HPDE6-E6E7 (cell line): ENCODE results near the gene TRAF3.

Experiments
- DNase-seq: peaks from one replicate; pipeline ENCODE4 v3.0.0; 2011; ENCODE audit warnings: missing footprints; ENCODE audit errors: extremely low spot score

Gene TRAF3

DNA sequence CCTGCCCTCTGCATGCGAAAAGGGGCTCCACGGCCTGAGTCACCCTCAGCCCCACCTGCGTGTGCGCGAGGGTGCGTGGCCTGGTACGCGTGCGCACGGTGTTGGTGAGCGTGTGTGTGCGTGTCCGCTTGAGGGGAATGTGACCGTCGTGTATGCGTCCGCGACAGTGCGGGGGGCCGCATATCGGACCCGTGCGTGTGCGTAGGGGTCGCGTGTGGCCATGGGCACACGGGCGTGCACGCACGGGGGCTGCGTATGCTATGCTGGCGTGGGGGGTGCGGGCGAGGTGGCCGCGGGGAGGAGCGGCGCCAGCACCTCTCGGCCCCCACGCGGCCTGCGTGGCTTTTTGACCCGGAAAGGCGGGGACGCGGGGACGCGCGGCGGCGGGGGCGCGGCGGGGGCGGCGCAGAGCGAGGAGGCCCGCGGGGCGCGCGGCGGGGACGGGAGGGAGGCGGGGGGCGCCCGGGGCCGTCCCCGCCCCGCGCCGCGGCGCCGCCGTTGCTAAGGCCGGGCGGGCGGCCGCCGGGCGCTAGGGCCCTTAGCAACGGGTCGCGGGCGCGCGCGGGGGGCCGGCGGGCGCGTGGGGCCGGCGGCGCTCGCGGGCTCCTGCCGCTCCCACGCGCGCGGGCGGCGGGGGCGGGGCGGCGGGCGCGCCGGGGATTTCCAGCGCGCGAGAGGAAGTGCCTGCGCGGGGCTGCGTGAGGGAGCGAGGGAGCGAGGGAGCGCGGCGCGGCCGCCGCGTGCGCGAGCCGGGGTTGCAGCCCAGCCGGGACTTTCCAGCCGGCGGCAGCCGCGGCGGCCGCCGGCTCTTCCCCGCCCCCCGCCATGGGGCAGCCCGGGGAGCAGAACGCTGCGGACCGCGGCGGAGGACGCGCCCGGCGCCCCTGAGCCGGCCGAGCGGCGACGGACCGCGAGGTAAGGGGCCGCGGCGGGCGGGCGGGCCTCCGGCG is at the start of gene TRAF3:
TSS of gene TRAF3 (plus strand) at position 689 of the 950 bp plus-strand sequence. CDS start 92,753 bp downstream, outside the sequence.
- peak; percentile 79 for DNase-seq

DNA sequence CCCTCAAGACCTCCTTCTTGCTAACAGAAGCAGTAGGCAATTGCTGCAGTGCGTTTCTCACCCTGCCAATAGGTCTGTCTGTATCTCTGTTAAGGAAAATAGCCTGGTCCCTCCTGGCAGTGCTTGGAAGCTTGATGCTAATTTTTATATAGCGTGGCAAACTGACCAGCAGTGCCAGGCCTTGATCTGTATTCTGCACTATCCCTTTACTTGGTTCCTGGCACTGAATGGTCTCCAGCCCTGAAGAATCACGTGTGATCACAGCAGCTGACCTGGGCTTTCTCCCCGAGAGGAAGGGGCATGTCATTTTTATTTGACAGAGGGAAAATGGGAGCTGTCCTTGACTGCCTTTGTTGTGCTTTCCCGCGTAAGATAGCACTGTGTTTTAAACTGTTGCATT is 48.7 kb upstream of the TRAF3 start:
- no peak for DNase-seq

GRCh38 chr14:102729268-102729667 is 48.0 kb upstream of the TRAF3 start:
- DNase-seq = no peak

GRCh38 chr14:102729825-102730224 is 47.4 kb upstream of the TRAF3 start:
- no peak for DNase-seq

DNA sequence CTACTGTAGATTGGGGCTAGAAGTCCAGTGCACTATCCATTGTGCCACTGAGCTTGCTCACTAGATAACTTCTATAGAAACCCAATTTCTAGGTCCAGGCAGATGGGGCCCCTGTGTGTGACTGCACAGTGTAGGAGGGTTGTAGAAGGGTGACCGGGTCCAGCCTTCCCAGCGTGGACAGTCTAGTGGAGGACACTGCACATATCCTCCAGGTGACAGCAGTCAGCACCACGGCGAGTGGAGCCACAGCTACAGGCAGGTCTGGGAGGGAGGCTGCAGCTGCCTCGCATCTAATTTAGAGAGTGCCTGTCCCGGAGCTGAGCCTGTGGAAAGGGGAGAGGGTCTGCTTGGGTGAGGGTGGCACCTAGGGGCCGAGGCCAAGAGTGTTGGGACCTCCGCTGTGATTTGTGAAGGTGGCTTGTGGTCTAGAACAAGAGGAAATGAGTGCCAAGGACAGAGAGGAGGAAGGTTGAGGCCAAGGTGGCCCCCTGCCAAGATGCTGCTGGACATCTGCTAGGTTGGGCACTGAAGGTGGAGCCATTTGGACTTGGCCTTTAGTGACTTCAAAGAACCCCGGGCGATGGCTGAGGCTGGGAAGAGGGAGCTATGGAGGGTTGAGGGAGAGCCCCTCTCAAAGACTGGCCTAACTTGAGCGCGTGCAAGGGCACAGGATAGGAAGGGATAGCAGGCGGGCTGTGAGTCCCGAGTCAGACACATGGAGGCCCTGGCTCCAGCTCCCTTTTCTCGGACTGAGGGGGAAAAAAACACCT is 46.0 kb upstream of the TRAF3 start:
- no peak for DNase-seq

DNA sequence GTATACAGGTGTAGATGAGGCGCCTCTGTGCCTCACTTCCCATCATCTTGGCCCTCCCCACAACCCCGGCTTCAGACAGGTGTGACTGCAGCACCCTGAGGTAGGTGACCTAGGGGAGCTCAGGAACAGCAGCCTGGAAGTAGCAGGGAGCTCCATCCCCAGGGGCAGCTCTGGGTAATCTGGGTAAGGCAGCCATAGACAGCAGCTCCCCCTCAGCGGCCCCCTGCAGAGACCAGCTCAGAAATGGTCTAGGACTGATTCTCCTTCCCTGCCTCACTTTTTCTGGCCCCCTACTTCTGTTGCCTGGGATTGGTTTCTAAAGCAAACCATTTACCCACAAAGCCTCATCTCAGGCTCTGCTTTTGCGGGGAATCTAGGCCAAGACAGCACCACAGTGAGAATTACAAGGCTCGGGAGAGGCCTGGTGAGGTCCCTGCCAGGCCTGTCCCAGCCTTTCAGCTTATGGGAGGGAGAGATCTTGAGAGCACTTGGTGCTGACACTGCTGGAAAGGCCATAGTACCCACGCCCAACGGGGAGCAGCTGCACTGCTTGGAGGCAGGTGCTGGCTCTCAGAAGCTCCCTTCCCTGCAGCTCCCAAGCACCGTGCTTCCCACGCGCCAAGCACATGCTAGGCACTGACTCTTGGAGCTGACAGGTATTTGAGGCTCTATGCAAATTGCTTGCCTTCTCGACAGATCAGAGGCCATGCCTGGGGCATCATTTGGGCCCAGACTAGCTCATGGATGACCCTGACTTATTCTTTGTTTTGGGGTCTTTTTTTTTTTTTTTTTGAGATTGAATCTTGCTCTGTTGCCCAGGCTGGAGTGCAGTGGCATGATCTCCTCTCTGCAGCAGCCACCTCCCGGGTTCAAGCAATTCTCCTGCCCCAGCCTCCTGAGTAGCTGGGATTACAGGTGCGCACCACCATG is 45.1 kb upstream of the TRAF3 start:
- no peak for DNase-seq

GRCh38 chr14:102732924-102733323 is 44.3 kb upstream of the TRAF3 start:
- DNase-seq = no peak

DNA sequence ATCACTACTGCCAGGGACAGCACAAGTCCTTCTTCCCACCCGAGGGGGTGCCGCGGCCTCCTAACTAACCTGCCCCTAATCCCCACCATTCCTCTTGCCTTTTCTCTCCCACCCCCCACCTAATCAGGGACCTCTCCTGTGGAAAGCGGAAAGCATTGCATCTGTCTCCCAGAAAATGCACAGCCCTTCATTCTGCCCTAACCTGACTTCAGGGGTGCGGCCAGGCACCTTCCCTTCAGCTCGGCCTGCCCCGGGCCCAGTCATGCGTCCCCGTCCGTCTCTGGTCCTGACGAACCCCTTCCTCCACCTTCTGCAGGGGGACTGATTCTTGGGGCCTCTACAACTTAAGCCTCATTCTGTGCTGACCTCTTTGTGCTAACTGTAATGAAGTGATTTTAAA is 43.9 kb upstream of the TRAF3 start:
- DNase-seq = no peak

GRCh38 chr14:102734436-102734835 is 42.8 kb upstream of the TRAF3 start:
- no peak for DNase-seq

- no peak for DNase-seq
These were observed 40.3 kb upstream of the TRAF3 start for GRCh38 chr14:102736956-102737355.

DNA sequence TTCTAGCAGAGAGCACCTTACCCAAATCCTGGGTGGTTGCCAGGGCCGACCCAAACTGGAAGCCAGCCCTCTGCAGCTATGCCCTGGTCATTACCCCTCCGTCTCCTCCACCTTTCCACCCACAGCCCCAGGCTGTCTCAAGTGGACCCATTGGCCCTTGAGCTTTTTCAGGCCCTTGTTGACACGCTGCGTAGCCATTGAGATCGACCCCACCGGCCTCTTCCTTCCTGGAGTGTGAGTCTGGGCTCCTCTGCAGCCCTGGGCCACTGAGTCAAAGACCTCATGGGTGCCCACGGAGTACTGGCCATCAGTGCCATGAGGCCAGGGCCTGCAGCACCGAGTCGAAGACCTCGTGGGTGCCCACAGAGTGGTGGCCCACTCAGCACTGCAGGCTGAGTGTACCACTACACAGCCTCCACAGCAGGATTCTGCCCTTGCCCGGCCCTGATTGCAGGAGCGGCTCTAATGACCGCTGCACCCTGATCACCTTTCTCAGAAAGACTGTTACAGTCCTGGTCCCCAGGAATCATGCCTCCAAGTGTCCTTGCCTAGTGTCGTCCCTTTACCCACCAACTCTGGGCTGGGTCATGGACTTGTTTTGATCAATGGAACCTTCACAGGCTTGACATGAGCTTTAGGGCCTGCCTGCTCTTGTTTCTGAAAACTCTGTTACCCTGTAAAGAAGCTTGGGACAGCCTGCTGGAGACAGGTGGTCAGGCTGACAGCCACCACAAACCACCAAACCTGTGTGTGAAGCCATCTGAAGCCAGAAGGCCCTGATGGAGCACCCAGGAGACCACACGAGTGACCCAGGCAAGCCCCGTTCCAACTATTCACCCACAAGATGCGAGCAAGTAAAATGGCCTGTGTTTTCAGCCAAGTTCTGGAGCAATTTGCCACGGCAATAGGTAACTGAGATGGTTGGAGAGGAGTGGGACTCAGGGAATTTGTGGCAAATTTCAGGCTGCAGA is 39.6 kb upstream of the TRAF3 start:
- DNase-seq = no peak

GRCh38 chr14:102738373-102739189 is 38.7 kb upstream of the TRAF3 start:
- no peak for DNase-seq

DNA sequence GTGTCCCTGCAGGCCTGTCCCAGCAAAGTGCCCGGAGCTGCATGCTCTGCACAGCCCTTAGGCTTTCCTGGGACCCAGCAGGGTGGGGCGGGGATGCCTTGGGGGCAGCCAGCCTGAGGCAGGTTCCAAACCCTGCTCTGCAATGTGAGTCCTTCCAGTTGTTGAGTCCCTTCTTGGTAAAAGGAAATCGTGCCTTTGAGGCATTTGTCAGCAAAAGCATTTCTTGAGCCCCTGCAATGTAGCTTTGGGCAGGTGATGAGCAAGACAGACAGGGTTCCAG is 38.1 kb upstream of the TRAF3 start:
- DNase-seq = no peak

DNA sequence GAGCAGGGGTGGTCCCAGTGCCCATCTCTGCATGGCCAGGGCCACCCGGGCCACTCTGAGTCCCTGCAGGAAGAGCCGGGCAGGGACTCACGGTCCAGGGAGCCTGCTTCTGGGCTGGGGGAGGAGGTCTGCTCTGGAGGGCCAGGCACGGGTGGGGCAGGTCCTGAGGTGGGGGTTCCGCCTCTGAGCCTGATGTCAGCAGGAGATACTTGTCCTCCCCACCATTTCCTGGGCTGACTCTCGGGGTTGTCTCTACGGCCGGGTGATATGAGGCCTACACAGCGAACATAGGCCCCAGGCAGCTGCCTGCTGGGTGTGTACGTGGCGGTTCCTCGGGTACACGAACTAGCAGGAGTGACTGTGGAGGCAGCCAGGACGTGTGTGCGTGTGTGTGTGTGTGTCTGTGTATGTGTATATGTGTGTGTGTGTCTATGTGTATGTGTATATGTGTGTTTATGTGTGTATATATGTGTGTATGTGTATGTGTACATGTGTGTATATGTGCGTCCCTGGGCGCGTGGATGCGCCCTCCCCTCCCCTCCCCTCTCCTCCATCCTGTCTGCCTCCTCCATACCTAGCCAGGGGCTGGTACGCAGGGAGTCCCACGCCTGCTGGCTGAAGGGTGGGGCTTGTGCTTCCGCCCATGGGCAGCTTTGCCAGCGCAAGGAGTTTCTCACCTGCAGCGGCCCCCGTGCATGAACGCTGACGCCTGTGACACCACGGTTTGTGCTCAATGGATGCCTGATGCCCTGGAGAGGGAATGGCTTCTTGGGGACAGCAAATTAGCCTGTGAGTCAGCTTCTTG is 30.4 kb upstream of the TRAF3 start:
- no peak for DNase-seq

GRCh38 chr14:102748806-102749205 is 28.4 kb upstream of the TRAF3 start:
- no peak for DNase-seq

GRCh38 chr14:102749393-102750305 is 27.6 kb upstream of the TRAF3 start:
- DNase-seq = no peak

GRCh38 chr14:102750376-102750775 is 26.9 kb upstream of the TRAF3 start:
- no peak for DNase-seq

GRCh38 chr14:102751088-102751487 is 26.2 kb upstream of the TRAF3 start:
- DNase-seq = no peak
